Ascending aorta (tissue), 2 donors: ENCODE results near the gene DNAJB14. TPM values are rescaled to one million over a fixed set of nuclear protein-coding genes. Genes with fewer than 3 reads are reported as not detected.
A peak's percentile ranks its signal among the peaks of the same experiment; 100 is the strongest.
"Not testable (repeated sequence)": the region's sequence is repeated elsewhere in the genome, so short reads cannot be mapped to it uniquely, and the experiment has no call there.

Experiments
- DNase-seq, 2 donors: peaks; one replicate each; pipeline ENCODE4 v3.0.0-alpha.2; 2019; ENCODE audit warnings: low spot score in 2 of 2
- H3K27ac ChIP-seq, 2 donors: fragments of 200-600 bp; sonication (generic); one replicate each; pipeline ENCODE4 v1.5.1; 2016 to 2017; ENCODE audit warnings: mild to moderate bottlenecking in 1 of 2
- H3K27me3 ChIP-seq: fragments of 200-600 bp; sonication (generic); one replicate; pipeline ENCODE4 v1.5.1; 2017
- H3K36me3 ChIP-seq, 2 donors: fragments of 200-600 bp; sonication (generic); one replicate each; pipeline ENCODE4 v1.5.1; 2016
- H3K4me1 ChIP-seq, 2 donors: fragments of 200-600 bp; sonication (generic); one replicate each; pipeline ENCODE4 v1.5.1; 2016 to 2017; ENCODE audit warnings: mild to moderate bottlenecking in 1 of 2
- H3K4me3 ChIP-seq, 2 donors: fragments of 200-600 bp; sonication (generic); one replicate each; pipeline ENCODE4 v1.5.1; 2016 to 2017; ENCODE audit warnings: mild to moderate bottlenecking in 1 of 2
- H3K9me3 ChIP-seq, 2 donors: fragments of 200-600 bp; sonication (generic); one replicate each; pipeline ENCODE4 v1.5.1; 2016
- CTCF ChIP-seq, 3 experiments: fragments of 200-600 bp in 2 of 3; fragments of 450-650 bp in 1 of 3; sonication (generic) in 2 of 3; IDR thresholded peaks; one replicate each; pipeline ENCODE4 v1.5.1; 2016 to 2019; ENCODE audit warnings: antibody characterized with exemption in 3 of 3, mild to moderate bottlenecking in 1 of 3, moderate library complexity in 1 of 3
- intact Hi-C: fragments of 100-400 bp; cut with DNase I; formaldehyde crosslinking; loops from one replicate; pipeline ENCODE4 v1.15.1; 2023
- total RNA-seq: library from RNA; depleted of rRNA; stranded (reverse); fragments of >200 nt; gene quantifications from one replicate; pipeline ENCODE4 v1.1.0, GENCODE V29; 2016

The DNAJB14 gene
- total RNA-seq, 1 donor from 2014 or later, result 15.5 TPM

- H3K4me1 ChIP-seq, result no peaks in the 10 kb centered on the region
- intact Hi-C loops, result no loop called here
- no peak overlapping the region for H3K4me3 ChIP-seq
- TF ChIP-seq CTCF (IDR thresholded peaks at IDR 0.05), result no peak
- no peaks in the 10 kb centered on the region for H3K36me3 ChIP-seq
- DNase-seq, result no peak
- H3K27ac ChIP-seq, result no peak overlapping the region
- H3K9me3 ChIP-seq, result no peaks in the 10 kb centered on the region
- no peaks in the 10 kb centered on the region for H3K27me3 ChIP-seq
These were observed 18.8 kb upstream of the DNAJB14 start for GRCh38 chr4:99965173-99965572.

- no peak overlapping the region for H3K27ac ChIP-seq
- TF ChIP-seq CTCF (IDR thresholded peaks at IDR 0.05), result no peak
- no peaks in the 10 kb centered on the region for H3K36me3 ChIP-seq
- no peaks in the 10 kb centered on the region for H3K4me1 ChIP-seq
- no peaks in the 10 kb centered on the region for H3K9me3 ChIP-seq
- H3K4me3 ChIP-seq, result no peak overlapping the region
- no peaks in the 10 kb centered on the region for H3K27me3 ChIP-seq
- no peak for DNase-seq
- intact Hi-C loops, result no loop called here
These were observed 15.3 kb upstream of the DNAJB14 start for GRCh38 chr4:99961711-99962110.

DNA sequence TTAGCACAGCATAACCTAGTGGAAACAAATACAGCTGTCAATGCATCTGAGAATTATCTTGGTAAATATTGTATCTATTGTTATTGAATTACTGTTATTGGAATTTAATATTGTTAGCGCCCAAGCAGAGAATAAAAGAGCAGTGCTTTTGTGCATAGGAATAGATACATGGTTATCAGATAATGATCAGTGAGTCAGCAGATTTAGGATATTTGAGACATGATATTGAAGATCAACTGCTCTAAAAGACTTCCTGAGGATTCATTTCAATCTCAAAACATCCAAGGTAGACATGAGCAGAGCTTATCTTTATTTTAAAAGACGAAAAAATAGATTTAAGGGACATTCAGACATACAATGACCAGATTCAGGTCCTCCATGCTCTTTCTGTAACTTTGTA is 14.2 kb upstream of the DNAJB14 start:
- intact Hi-C loops, result no loop called here
- H3K27me3 ChIP-seq, result no peaks in the 10 kb centered on the region
- H3K27ac ChIP-seq, result no peak overlapping the region
- no peak for TF ChIP-seq CTCF (IDR thresholded peaks at IDR 0.05)
- H3K9me3 ChIP-seq, result no peaks in the 10 kb centered on the region
- H3K36me3 ChIP-seq, result no peaks in the 10 kb centered on the region
- no peak overlapping the region for H3K4me3 ChIP-seq
- no peaks in the 10 kb centered on the region for H3K4me1 ChIP-seq
- no peak for DNase-seq

DNA sequence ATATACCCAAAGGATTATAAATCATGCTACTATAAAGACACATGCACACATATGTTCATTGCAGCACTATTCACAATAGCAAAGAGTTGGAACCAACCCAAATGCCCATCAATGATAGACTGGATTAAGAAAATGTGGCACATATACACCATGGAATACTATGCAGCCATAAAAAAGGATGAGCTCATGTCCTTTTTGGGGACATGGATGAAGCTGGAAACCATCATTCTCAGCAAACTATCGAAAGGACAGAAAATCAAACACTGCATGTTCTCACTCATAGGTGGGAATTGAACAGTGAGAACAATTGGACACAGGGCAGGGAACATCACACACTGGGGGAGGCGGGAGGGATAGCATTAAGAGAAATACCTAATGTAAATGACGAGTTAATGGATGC is 11.8 kb upstream of the DNAJB14 start:
- DNase-seq, H3K9me3 ChIP-seq, H3K36me3 ChIP-seq, H3K27me3 ChIP-seq, H3K4me1 ChIP-seq, H3K27ac ChIP-seq, H3K4me3 ChIP-seq, intact Hi-C loops: not testable (repeated sequence)

GRCh38 chr4:99950913-99951254 is 4.5 kb upstream of the DNAJB14 start:
- Histone ChIP-seq H3K27ac (peak overlapping the region; percentile 85 to 99), H3K27me3 (no peaks in the 10 kb centered on the region), H3K4me3 (peak overlapping the region; percentile 69 to 93), H3K9me3 (no peaks in the 10 kb centered on the region), H3K36me3 (no peaks in the 10 kb centered on the region), H3K4me1 (peaks cover 0 to 2% of the 10 kb centered on the region in 2 donors)
- no peak for DNase-seq
- intact Hi-C loops, result loop anchor here (1.0 to 2.0 kb wide), 2 partner anchors 388 to 1396 kb away; partner anchors contain the start of gene PPP3CA
- no peak for TF ChIP-seq CTCF (IDR thresholded peaks at IDR 0.05)

DNA sequence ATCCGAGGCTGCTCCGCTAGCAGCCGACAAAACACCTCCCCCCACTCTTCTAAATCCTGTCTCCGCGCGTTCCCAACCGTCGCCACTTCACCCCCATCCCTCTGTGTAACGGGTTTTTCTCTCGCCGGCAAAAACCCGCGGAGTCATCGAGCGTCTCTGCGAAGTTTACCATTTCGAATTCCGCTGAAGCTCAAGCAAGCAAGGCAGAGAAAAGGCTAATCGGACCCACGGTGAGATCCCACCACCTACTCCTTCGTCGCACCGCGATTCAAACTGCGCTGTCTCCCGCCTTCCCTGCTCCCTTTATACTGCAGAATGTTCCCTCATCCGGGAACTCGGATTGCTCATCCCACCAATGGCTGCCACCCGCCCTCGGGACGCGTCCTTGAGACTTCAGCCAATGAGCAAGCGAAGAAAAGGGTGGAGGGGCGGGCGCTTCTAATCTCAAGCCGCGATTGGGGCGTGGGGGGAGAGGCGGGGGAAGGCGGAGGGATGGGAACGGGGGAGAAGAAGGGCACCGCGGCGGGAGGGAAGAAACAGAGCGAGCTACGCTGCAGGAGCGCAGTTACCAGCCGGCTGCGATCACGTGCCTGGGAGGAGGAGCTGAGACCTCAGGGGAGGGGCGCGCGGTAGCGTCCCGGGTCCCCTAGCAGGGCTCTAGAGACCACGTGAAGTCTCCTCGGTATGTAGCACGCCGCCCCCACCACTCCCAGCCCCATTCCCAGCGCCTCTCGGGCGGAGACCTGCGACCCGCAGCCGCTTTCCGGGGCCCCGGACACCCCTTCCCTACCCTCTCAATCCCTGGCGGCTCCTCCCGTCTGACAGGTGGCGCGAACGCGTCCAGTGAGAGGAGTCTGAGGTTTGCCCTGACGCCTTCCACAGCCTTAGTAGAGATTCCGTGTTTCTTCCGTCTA is 3.8 kb upstream of the DNAJB14 start, which contains the start of gene H2AZ1:
TSS of gene H2AZ1 (minus strand) at position 277 of the 914 bp plus-strand sequence. CDS start at position 172, 105 bp downstream.
- Histone ChIP-seq H3K27me3 (no peaks in the 10 kb centered on the region), H3K4me1 (peaks cover 0 to 3% of the 10 kb centered on the region in 2 donors), H3K4me3 (peak within 1 kb of the TSS; percentile 69 to 93), H3K27ac (peak within 1 kb of the TSS; percentile 97 to 99), H3K9me3 (no peaks in the 10 kb centered on the region), H3K36me3 (no peaks in the 10 kb centered on the region)
- TF ChIP-seq CTCF (IDR thresholded peaks at IDR 0.05), result no peak
- DNase-seq, result peak; percentile 98 to 100
- intact Hi-C loops, result loop anchor here (1.0 to 5.0 kb wide), 3 partner anchors 338 to 1397 kb away; partner anchors contain the start of gene PPP3CA
